LNCaP clone FGC (cell line): Measurements from ENCODE around the gene GPRC5A.
"Not testable (repeated sequence)": the region's sequence is repeated elsewhere in the genome, so short reads cannot be mapped to it uniquely, and the experiment has no call there.

Source experiments
- DNase-seq: peaks from one replicate; pipeline ENCODE4 v3.0.0-alpha.2; 2011; ENCODE audit warnings: low read depth
- H3K4me3 ChIP-seq: 2 replicates; pipeline ENCODE4 v1.5.1; 2011; ENCODE audit warnings: mild to moderate bottlenecking, low read depth, low read length, control low read depth
- CTCF ChIP-seq: IDR thresholded peaks from 2 replicates; pipeline ENCODE4 v1.5.1; 2012; ENCODE audit warnings: mild to moderate bottlenecking; ENCODE audit not compliant: control insufficient read depth, insufficient read depth; ENCODE audit errors: extremely low read depth

Gene GPRC5A

DNA sequence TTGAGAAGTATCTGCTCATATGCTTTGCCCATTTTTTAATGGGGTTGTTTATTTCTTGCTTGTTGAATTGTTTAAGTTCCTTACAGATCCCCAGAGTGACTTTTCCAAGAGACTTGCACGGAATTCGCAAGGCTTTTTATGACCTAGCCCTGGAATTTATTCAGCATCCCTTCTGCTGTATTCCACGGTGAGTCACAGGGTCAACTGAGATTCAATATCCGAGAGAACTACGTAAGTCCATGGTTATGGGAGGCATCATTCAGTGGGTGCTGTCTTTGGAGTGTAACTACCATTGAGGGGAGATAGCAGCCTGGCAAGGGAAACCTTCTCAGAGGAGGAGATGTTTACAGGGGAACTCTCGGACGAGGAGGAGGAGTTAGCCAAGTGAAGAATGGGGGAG, 20.9 kb upstream of the GPRC5A start:
- TF ChIP-seq CTCF: no peak
- no peak overlapping the region for H3K4me3 ChIP-seq
- no peak for DNase-seq

GRCh38 chr12:12871587-12872138, 19.7 kb upstream of the GPRC5A start:
- no peak for TF ChIP-seq CTCF
- no peak for DNase-seq
- H3K4me3 ChIP-seq: no peak overlapping the region

DNA sequence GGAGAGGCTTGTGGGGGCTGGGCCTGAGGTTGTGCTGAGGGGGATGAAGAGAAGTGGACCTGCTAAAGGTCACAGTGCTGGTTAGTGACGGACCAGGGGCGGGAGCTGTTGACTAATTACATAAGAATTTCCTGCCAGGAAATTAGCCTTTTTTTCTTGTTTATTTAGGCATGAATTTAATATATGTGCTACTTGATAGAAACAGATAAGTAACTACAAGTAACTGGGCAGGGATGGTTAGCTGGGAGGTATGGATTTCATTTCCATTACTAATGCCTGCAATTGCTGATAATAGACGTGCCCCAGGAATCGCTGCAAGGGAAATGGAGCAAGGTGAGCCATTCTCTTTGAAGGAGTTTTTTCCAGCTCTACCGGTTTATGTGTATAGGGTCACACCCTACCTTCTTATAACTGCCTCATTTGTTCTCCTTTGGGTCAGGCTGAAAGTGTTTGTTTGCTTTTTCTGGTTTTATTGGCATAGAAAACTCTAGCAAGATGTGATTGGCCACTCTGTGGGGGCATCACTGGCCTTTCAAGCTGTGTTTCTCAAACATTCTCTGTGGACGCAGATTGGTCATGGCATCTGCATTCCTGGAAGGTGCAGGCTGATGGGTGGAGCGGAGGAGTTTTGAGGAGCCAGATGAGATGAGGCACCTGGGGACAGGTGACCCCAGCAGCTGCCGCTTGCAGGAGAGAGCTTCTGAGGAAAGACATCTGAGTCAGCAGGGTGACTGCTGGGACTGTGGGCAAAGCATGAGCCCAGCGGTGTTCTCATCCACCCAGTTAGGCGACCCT, 19.0 kb upstream of the GPRC5A start:
- peak; percentile 92 for DNase-seq
- no peak overlapping the region for H3K4me3 ChIP-seq
- TF ChIP-seq CTCF: no peak

DNA sequence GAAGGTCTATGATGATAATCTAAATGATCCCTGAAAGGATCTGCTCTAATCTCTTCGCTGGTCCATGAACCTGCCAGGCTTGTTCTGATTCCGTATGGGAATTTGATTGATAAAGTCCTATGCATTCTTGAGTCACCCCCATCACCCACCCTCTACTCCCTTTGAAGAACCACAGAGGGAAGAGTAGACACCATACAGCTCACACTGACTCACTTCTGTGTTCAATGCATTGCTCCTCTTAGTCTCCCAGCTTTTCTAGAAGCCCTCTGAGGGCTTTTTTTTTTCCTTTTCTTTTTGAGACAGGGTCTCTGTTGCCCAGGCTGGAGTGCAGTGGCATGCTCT, 18.5 kb upstream of the GPRC5A start:
- no peak overlapping the region for H3K4me3 ChIP-seq
- TF ChIP-seq CTCF: no peak
- no peak for DNase-seq

DNA sequence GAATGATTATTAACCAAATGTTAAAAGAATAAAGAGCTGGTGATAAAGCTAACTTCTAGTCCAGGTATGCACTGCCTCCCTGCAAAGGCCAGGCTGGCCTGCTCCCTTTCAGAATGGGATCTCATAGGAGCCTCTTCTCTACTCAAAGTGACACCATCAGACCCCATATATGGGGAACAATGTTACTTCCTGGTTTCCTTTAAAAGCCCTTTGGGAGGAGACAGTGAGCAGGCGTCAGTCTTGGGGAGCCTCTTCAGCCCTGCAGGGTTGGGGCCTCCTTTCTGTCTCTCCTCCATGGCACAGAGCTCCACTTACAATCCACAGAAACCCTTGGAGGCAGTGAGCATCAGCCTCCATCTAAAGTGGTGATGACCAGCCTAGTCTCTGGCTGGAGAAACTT, 17.3 kb upstream of the GPRC5A start:
- no peak overlapping the region for H3K4me3 ChIP-seq
- no peak for DNase-seq
- no peak for TF ChIP-seq CTCF

DNA sequence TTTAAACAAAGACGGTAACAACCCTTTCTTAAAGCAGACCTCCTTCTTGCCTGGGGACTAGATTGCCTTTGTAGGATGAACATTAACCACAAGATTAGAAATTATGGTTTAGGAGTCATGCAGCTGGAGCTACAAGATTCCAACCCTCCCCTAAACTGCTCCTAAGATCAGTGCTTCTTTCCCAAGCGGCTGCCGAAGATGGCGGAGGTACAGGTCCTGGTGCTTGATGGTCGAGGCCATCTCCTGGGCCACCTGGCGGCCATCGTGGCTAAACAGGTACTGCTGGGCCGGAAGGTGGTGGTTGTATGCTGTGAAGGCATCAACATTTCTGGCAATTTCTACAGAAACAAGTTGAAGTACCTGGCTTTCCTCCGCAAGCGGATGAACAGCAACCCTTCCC, 16.1 kb upstream of the GPRC5A start:
- H3K4me3 ChIP-seq, DNase-seq: not testable (repeated sequence)

- TF ChIP-seq CTCF: no peak
- no peak overlapping the region for H3K4me3 ChIP-seq
Observed at GRCh38 chr12:12877153-12877768, 14.1 kb upstream of the GPRC5A start.

More at GRCh38 chr12:12877153-12877768, 14.1 kb upstream of the GPRC5A start:
- peak; percentile 67 for DNase-seq
